WERI-Rb-1 (cell line): ENCODE results near the gene SDK2.

Experiments
- DNase-seq: peaks from one replicate; pipeline ENCODE4 v3.0.0-alpha.2; 2020
- H3K27ac ChIP-seq: fragments of 250-450 bp; sonication (Bioruptor Pico); 2 replicates; pipeline ENCODE4 v1.5.1; 2020; ENCODE audit warnings: mild to moderate bottlenecking, moderate library complexity
- H3K27me3 ChIP-seq: fragments of 250-450 bp; sonication (Bioruptor Pico); 2 replicates; pipeline ENCODE4 v1.5.1; 2021; ENCODE audit warnings: mild to moderate bottlenecking, low read depth, moderate library complexity; ENCODE audit not compliant: insufficient read depth, severe bottlenecking
- H3K36me3 ChIP-seq: fragments of 250-450 bp; sonication (Bioruptor Pico); 2 replicates; pipeline ENCODE4 v1.5.1; 2020; ENCODE audit warnings: mild to moderate bottlenecking, moderate library complexity
- H3K4me3 ChIP-seq: 2 replicates; pipeline ENCODE4 v1.5.1; 2011; ENCODE audit warnings: low read depth, mild to moderate bottlenecking, control low read depth, low read length
- H3K9me3 ChIP-seq: fragments of 250-450 bp; sonication (Bioruptor Pico); 2 replicates; pipeline ENCODE4 v1.5.1; 2021; ENCODE audit warnings: mild to moderate bottlenecking, moderate library complexity; ENCODE audit not compliant: severe bottlenecking
- TF ChIP-seq, protein P1 (sequence below): IDR thresholded peaks from 2 replicates; pipeline ENCODE4 v1.5.1; 2011; ENCODE audit warnings: low read depth, mild to moderate bottlenecking, control low read depth, inconsistent platforms, low read length

Gene SDK2

DNA sequence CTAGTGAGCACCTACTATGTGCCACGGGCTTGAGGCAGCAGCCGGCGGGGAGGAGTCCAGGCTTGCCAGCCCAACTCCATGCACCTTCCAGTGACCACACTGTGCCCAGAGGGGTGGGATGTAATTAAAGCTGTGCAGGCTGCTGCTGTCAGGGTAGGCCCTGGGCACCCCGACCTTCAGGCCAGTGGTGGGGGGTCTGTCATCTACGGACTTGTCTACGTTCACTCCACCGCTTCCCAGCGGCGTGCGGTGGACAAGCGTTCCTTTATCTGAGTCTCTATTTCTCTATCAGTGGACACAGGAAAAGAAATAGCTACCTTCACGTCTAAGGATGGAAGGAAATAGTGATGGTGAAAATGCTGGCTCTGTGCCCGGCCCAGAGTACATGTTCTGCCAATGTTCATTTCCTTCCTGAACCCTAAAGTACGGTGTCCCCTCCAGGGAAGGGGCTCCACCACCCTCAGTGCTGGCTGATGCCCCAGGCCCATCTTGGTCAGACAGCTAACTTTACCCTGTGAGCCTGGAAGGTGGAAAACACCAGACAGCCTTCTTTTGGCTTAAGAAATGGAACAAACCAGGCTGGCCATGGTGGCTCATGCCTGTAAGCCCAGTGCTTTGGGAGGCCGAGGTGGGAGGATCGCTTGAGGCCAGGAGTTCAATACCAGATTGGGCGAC, 135.2 kb downstream of the SDK2 start:
- TF ChIP-seq, protein P1, sequence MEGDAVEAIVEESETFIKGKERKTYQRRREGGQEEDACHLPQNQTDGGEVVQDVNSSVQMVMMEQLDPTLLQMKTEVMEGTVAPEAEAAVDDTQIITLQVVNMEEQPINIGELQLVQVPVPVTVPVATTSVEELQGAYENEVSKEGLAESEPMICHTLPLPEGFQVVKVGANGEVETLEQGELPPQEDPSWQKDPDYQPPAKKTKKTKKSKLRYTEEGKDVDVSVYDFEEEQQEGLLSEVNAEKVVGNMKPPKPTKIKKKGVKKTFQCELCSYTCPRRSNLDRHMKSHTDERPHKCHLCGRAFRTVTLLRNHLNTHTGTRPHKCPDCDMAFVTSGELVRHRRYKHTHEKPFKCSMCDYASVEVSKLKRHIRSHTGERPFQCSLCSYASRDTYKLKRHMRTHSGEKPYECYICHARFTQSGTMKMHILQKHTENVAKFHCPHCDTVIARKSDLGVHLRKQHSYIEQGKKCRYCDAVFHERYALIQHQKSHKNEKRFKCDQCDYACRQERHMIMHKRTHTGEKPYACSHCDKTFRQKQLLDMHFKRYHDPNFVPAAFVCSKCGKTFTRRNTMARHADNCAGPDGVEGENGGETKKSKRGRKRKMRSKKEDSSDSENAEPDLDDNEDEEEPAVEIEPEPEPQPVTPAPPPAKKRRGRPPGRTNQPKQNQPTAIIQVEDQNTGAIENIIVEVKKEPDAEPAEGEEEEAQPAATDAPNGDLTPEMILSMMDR = no peak
- H3K27ac ChIP-seq = peak overlapping the region; percentile 80
- H3K4me3 ChIP-seq = no peak overlapping the region
- H3K36me3 ChIP-seq = peaks cover 12% of the 10 kb centered on the region
- H3K9me3 ChIP-seq = no peaks in the 10 kb centered on the region
- H3K27me3 ChIP-seq = no peaks in the 10 kb centered on the region
- no peak for DNase-seq

DNA sequence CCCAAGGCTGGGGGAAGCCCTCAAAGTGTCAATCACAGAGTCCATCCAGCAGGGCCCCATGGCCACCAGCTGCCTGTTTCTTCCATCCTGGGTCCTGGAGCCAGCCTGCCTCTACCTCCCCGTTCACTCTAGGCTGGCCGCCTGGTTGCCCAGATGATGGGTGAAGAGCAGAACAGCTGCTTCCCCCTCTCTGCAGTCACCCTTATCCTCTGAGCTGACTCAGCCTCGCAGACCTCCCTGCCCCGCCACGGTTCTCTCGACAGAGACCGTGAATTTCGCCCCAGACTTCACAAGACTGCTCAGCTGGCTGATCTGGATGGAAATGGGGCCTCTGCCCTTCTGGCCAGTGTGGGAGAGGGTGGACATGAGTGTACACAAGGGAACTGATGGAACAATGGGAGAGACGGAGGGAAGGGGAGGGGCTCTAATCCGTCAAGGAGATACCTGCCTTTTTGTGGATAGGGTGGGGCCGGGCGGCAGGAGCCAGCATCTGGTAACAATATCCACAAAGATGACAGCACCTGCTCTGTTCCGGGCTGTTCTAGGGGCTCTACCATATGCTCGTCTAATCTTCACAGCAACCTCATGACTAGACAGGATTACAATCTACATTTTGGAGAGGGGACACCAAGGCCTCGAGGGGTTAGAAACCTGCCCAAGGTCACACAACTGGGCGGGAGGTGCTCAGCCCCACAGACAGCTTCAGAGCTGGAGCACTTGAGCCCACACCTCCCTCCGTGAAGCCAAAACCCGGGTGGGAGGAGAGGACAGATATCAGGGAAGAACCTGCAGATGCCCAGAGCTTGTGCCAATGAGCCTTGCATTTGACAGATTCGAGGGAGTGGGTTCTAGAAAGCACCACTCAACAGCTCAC, 136.0 kb downstream of the SDK2 start:
- TF ChIP-seq, protein P1 = no peak
- no peak overlapping the region for H3K4me3 ChIP-seq
- peak; percentile 63 for DNase-seq

DNA sequence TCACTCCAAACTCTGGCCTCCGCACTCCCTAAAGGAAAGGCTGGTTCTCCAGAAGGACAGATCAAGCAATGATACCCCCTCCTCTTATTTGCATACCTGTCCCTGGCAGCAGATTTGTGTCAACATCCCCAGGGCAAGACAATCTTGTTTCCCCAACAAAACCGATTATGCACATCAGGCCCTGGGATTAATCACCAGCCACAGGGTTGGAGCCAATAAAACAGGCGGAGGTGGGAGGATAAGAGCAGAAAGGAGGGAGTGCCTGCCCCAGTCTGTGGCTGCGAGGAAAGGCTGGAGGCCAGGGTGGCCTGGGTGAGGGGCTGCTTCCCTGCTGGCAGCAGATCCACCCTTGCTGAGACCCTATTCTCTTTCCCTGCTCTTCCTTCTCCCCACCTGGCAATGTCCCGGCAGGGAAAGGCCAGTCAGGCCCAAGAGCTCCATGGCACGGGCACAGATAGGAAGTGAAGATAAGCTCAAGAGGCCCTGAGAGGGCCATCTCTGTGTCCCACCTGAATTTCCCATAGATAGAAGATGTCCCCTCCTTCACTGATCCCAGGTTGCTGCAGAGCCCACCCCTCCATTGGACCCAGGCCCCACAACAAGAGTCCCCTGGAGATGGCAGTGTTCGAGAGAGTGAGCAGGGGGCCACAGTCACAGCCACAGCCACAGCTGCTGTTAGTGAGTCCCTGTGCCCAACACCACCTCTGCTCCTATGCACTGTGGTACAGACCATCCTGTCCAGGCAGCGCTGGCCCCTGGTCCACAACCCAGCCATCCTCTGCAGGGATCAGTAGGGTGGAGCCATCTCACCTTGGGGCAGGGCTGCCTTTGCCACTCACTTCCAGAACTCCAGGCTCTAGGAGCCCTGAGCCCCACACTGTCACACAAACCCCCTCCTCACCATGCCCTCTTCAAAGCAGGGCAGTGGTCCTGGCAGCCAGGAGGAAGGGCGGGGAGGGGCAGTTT, 137.5 kb downstream of the SDK2 start:
- H3K27me3 ChIP-seq = no peaks in the 10 kb centered on the region
- peak overlapping the region; percentile 80 for H3K27ac ChIP-seq
- peak; percentile 82 for DNase-seq
- TF ChIP-seq, protein P1 = no peak
- H3K36me3 ChIP-seq = peaks cover 25% of the 10 kb centered on the region
- H3K4me3 ChIP-seq = no peak overlapping the region
- no peaks in the 10 kb centered on the region for H3K9me3 ChIP-seq

More for the DNA sequence above, 136.0 kb downstream of the SDK2 start:
- peak overlapping the region; percentile 80 for H3K27ac ChIP-seq
- H3K9me3 ChIP-seq = no peaks in the 10 kb centered on the region
- H3K27me3 ChIP-seq = no peaks in the 10 kb centered on the region
- H3K36me3 ChIP-seq = peaks cover 19% of the 10 kb centered on the region

DNA sequence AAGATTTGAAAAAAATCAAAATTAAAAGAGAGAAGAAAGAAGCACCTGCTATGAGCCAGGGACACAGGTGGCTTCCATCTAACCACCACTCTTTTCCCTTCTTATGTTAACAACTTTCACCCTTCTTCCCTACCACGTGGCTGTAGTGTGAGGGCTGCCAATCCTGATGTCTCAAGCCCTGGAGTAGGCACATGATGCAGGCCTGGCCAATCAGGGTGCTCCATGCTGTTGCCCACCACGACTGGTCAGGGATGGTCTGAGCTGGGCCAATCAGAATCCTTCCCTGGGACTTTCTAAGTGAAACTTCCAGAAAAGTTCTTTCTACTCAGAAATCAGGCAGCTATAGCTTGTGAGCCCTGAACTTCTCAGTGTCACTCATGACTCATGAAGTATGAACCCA, 140.7 kb downstream of the SDK2 start:
- Histone ChIP-seq H3K27me3 (no peaks in the 10 kb centered on the region), H3K36me3 (peaks cover 32% of the 10 kb centered on the region), H3K9me3 (no peaks in the 10 kb centered on the region), H3K27ac (no peak overlapping the region), H3K4me3 (no peak overlapping the region)
- TF ChIP-seq, protein P1 = no peak
- no peak for DNase-seq

DNA sequence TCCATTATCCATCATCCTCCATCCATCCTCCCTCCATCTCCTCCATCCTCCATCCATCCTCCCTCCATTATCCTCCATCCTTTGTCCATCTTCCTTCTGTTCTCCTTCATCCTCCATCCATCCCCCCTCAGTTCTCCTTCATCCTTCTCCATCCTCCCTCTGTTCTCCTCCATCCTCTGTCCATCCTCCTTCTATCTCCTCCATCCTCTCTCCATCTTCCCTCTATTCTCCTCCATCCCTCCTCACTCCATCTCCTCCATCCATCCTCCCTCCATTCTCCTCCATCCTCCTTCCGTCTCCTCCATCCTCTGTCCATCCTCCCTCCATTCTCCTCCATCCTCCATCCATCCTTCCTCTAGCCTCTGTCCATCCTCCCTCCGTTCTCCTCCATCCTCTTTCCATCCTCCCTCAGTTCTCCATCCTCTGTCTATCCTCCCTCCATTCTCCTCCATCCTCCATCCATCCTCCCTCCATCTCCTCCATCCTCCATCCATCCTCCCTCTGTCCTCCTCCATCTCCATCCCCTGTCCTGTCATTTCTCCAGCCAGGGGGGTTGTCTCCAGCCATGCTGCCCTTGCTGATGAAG, 143.7 kb downstream of the SDK2 start:
- Histone ChIP-seq H3K27me3 (no peaks in the 10 kb centered on the region), H3K9me3 (peaks cover 1% of the 10 kb centered on the region), H3K27ac (no peak overlapping the region), H3K36me3 (peaks cover 23% of the 10 kb centered on the region), H3K4me3 (no peak overlapping the region)
- TF ChIP-seq, protein P1 = no peak
- DNase-seq = no peak
